Middle frontal gyrus (tissue), 1 donor: ENCODE results near the gene SYNGR2.
A peak's percentile ranks its signal among the peaks of the same experiment; 100 is the strongest.
"Not testable (repeated sequence)": the region's sequence is repeated elsewhere in the genome, so short reads cannot be mapped to it uniquely, and the experiment has no call there.

Experiments
- DNase-seq: peaks from one replicate; pipeline ENCODE4 v3.0.0-alpha.2; 2015; ENCODE audit warnings: low spot score; ENCODE audit errors: extremely low spot score

The SYNGR2 gene

GRCh38 chr17:78170692-78171590 lies 2.6 kb downstream of the SYNGR2 start:
- no peak for DNase-seq

DNA sequence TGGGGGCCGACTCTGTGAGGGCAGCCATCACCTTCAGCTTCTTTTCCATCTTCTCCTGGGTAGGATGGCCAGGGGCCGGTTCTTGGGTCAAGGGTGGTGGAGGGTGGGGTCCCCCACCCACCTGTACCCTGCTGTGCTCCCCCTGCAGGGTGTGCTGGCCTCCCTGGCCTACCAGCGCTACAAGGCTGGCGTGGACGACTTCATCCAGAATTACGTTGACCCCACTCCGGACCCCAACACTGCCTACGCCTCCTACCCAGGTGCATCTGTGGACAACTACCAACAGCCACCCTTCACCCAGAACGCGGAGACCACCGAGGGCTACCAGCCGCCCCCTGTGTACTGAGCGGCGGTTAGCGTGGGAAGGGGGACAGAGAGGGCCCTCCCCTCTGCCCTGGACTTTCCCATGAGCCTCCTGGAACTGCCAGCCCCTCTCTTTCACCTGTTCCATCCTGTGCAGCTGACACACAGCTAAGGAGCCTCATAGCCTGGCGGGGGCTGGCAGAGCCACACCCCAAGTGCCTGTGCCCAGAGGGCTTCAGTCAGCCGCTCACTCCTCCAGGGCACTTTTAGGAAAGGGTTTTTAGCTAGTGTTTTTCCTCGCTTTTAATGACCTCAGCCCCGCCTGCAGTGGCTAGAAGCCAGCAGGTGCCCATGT lies 3.3 kb downstream of the SYNGR2 start:
- DNase-seq, result not testable (repeated sequence)

GRCh38 chr17:78172249-78173051 lies 4.1 kb downstream of the SYNGR2 start:
- no peak for DNase-seq

DNA sequence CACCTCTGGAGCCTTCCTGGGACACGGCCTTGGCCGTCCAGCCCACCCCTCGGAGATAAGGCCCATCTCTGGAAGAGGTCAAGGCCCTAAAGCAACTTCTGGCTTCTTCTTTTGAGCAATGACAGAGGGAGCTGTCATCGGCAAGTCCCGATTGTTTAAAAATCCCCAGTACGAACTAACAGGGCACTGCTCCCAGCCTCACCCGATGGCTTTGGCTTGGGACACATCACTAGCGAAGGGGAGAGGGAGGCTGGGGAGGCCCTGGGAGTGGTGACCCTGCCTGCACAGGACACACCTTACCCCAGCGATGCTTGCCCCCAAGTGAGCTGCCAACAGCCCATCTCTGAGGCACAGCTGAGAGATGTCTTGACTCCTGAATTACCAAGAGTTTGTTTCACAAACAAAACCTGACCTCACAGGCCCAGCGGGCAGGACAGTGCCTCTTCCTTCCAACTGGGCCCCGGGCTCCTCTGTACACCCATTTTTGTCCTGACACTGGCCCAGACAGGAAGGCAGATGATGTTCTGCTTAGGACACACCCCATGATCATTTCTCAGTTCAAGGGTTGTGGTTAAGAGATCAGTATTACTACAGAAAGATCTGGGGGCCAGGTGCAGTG lies 4.8 kb downstream of the SYNGR2 start:
- DNase-seq, result no peak

- DNase-seq, result peak; percentile 27
These were observed 6.0 kb downstream of the SYNGR2 start for GRCh38 chr17:78174346-78174869.

- no peak for DNase-seq
These were observed 6.7 kb downstream of the SYNGR2 start for GRCh38 chr17:78174870-78175642.

DNA sequence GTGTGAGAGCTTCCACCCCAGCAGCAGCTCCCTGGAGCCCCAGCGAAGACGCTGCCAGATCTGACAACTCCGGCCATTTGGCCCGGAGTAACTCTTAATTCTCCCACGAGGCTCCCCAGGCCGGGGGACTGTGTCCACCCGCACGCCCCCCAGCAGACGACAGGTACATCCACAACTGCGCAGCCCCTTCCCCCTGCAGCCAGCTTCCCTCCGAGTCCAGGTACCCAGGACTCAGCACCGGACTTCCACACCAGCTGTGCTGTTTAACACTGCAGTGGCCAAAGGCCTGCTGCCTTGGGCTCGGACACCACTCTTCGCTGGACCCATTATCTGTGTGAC lies 7.2 kb downstream of the SYNGR2 start:
- DNase-seq, result no peak

DNA sequence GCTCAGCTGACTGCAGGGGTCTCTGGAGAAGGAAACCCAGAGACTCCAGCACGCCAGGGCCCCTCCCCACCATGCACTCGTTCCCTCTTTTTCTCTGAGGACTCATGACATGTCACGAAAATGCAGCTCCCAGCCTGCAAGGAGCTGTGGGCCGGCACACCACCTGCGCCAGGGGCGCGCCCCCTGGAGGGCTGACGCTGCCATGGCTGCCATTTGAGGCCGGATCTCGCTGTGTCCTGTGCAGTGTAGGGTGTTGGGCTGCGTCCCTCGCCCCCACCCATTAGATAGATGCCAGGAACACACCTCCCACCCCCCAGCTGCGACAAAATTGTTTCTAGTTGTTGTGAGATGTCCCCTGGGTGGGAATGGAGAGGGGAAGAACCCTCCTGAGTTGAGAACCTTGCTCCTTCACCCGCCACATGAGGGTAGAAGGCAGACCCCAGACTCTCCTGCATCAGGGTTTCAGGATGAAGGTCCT lies 8.2 kb downstream of the SYNGR2 start:
- no peak for DNase-seq

- DNase-seq, result no peak
These were observed 11.0 kb downstream of the SYNGR2 start for GRCh38 chr17:78179372-78179771.

DNA sequence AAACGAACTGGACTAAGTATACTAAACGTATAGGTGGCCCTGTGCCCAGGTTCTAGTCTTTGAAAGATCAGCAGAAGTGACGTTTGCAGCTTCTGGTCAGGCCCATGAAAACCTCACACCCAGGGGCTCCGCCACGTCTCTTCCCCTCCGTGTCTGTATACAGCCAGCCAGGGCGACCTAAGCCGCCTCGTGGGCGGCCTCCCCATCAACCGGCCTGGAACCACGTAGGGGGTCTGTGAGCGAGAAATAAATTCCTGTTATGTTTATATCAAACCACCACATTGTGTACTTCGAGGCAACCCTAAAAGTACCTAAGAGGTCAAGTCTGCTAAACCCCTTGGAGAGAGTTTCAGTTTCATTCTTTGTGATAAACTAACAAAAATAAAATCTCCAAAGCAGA lies 11.7 kb downstream of the SYNGR2 start:
- DNase-seq, result no peak

DNA sequence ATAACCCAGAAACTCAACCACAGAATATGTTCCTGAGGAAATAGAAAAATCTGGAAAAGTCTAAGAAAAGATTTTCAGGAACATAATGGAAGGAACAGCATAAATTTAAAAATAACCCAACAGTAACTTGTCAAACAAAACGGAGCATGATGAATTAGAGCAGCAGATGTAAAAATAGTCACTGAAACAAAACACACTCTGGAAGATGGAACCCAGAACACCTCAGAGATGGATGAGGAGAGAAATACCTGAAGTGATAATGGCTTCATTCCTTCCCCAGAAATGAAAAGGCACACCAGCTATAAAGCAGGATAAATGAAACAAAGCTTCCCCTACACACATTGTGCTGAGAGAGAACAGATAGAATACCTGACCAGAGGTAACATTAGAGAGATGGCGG lies 12.1 kb downstream of the SYNGR2 start:
- no peak for DNase-seq

- DNase-seq, result no peak
These were observed 14.1 kb downstream of the SYNGR2 start for GRCh38 chr17:78182504-78182903.

DNA sequence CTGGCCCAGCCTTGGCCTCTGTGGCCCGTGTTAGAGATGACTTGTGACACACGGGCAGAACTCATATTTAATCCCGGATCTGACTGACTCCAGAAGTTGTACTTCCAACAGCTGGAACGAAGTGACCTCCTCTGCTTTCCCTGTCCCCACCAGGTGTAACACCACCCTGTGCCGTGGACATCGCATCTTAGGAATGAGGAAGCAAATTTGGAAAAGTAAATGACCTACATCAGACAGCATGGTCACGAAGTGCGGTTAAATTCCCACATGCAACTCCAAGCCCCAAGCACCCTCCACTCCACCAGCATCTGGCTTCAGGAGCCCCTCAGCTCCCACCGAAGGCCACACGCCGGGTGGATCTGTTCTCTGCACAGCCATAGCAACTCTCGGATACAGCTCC lies 15.5 kb downstream of the SYNGR2 start:
- DNase-seq, result no peak

GRCh38 chr17:78184351-78184750 lies 16.0 kb downstream of the SYNGR2 start:
- no peak for DNase-seq

GRCh38 chr17:78184868-78185267 lies 16.5 kb downstream of the SYNGR2 start:
- no peak for DNase-seq

DNA sequence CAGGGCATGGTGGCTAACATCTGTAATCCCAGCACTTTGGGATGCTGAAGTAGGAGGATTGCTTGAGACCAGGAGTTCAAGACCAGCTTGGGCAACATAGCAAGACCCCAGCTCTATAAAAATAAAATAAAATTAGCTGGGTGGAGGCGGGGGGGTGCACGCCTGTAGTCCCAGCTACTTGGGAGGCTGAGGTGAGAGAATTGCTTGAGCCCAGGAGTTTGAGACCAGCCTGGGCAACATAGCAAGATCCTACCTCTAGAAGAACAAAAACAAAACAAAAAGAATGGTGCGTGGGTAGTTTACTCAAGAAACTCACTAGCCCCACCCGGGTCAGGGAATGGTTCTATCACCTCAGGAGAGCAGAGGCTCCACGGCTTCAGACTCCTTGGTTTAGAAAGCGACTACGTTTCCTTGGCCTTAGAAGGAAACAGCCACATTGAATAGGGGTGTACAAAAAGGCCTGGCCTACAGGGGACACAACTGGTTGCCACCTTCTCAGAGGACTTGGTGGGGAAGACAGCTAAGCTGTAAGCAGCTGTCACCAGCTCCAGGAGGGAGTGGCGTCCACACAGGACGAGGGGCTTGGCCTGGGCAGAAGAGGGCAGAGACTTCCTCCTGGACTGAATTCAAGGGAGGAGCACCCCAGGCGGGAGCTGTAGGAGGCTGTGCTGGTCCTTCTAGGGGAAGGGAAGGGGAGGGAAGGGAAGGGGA lies 17.8 kb downstream of the SYNGR2 start:
- DNase-seq, result no peak

GRCh38 chr17:78186692-78187595 lies 18.6 kb downstream of the SYNGR2 start, which contains the start of the genes AFMID and TK1:
AFMID (plus strand) TSS chr17:78187362; CDS start chr17:78187371, 9 bp downstream.
TK1 (minus strand) TSS chr17:78187052; CDS start chr17:78186994, 58 bp downstream.
- DNase-seq, result peak; percentile 93

- no peak for DNase-seq
These were observed 28.3 kb downstream of the SYNGR2 start for GRCh38 chr17:78196716-78197115.
